OCI-LY1 (cell line): ENCODE measurements around the gene FGD4.
A peak's percentile ranks its signal among the peaks of the same experiment; 100 is the strongest.

ENCODE experiments used
- H2AFZ ChIP-seq: fragments of 200-600 bp; sonication (generic), shearing (Covaris generic); 2 replicates; pipeline ENCODE4 v1.6.0; 2014; ENCODE audit warnings: antibody characterized with exemption, mild to moderate bottlenecking, low read length
- H3F3A ChIP-seq: fragments of 200-600 bp; sonication (generic), shearing (Covaris generic); 2 replicates; pipeline ENCODE4 v1.6.0; 2014; ENCODE audit warnings: mild to moderate bottlenecking, antibody characterized with exemption, low read length, moderate library complexity; ENCODE audit not compliant: insufficient read depth
- H3K27ac ChIP-seq: fragments of 200-600 bp; sonication (generic); 2 replicates; pipeline ENCODE4 v1.5.1; 2014; ENCODE audit warnings: low read length, mixed run types, mild to moderate bottlenecking, low read depth; ENCODE audit not compliant: poor library complexity, severe bottlenecking
- H3K27me3 ChIP-seq: fragments of 200-600 bp; sonication (generic); 2 replicates; pipeline ENCODE4 v1.6.0; 2014; ENCODE audit warnings: antibody characterized with exemption, mild to moderate bottlenecking, low read length, moderate library complexity; ENCODE audit not compliant: insufficient read depth
- H3K36me3 ChIP-seq: fragments of 200-600 bp; sonication (generic); 2 replicates; pipeline ENCODE4 v1.6.1; 2014; ENCODE audit warnings: mild to moderate bottlenecking, antibody characterized with exemption, low read length, moderate library complexity, mixed read lengths; ENCODE audit not compliant: insufficient read depth
- H3K4me1 ChIP-seq: fragments of 200-600 bp; sonication (generic); 2 replicates; pipeline ENCODE4 v1.5.1; 2014; ENCODE audit warnings: mild to moderate bottlenecking, low read length, moderate library complexity; ENCODE audit not compliant: insufficient read depth, severe bottlenecking
- H3K4me2 ChIP-seq: fragments of 200-600 bp; sonication (generic), shearing (Covaris generic); 2 replicates; pipeline ENCODE4 v1.6.1; 2014; ENCODE audit warnings: low read length
- H3K4me3 ChIP-seq: fragments of 200-600 bp; sonication (generic); 2 replicates; pipeline ENCODE4 v1.5.1; 2014; ENCODE audit warnings: low read length, low read depth, mild to moderate bottlenecking, mixed read lengths; ENCODE audit not compliant: poor library complexity, severe bottlenecking
- H3K79me2 ChIP-seq: fragments of 200-600 bp; shearing (Covaris generic); 2 replicates; pipeline ENCODE4 v1.6.1; 2016; ENCODE audit warnings: mixed run types, low read length, mixed read lengths; ENCODE audit not compliant: insufficient read depth
- H3K9ac ChIP-seq: fragments of 200-600 bp; sonication (generic), shearing (Covaris generic); 2 replicates; pipeline ENCODE4 v1.6.1; 2014; ENCODE audit warnings: mild to moderate bottlenecking, low read length, mixed read lengths
- H3K9me2 ChIP-seq: fragments of 200-600 bp; sonication (generic), shearing (Covaris generic); 2 replicates; pipeline ENCODE4 v1.6.1; 2014; ENCODE audit warnings: low read depth, mild to moderate bottlenecking, low read length, mixed read lengths
- H3K9me3 ChIP-seq: fragments of 200-600 bp; shearing (Covaris generic); 2 replicates; pipeline ENCODE4 v1.6.1; 2014; ENCODE audit warnings: low read length, mixed read lengths
- H4K20me1 ChIP-seq: fragments of 200-600 bp; sonication (generic), shearing (Covaris generic); 2 replicates; pipeline ENCODE4 v1.6.0; 2016; ENCODE audit warnings: mild to moderate bottlenecking, low read length; ENCODE audit not compliant: insufficient read depth
- CTCF ChIP-seq: fragments of 200-600 bp; sonication (generic), shearing (Covaris generic); IDR thresholded peaks from 2 replicates; pipeline ENCODE4 v1.5.1; 2017; ENCODE audit warnings: mild to moderate bottlenecking, antibody characterized with exemption, low read length, moderate library complexity, mixed read lengths
- EZH2 ChIP-seq: fragments of 200-600 bp; sonication (generic), shearing (Covaris generic); IDR thresholded peaks from 2 replicates; pipeline ENCODE4 v1.8.0; 2017; ENCODE audit warnings: borderline replicate concordance, mixed run types, mild to moderate bottlenecking, antibody characterized with exemption, low read length, moderate library complexity, mixed read lengths

Gene FGD4

GRCh38 chr12:32671930-32672780 is 272.8 kb downstream of the FGD4 start:
- H3K4me2 ChIP-seq, result no peak overlapping the region
- H2AFZ ChIP-seq, result no peak overlapping the region
- no peaks in the 10 kb centered on the region for H3K79me2 ChIP-seq
- H3K36me3 ChIP-seq, result no peaks in the 10 kb centered on the region
- H3K4me3 ChIP-seq, result no peak overlapping the region
- no peaks in the 10 kb centered on the region for H4K20me1 ChIP-seq
- no peak overlapping the region for H3K27ac ChIP-seq
- H3K9me2 ChIP-seq, result no peaks in the 10 kb centered on the region
- no peaks in the 10 kb centered on the region for H3K27me3 ChIP-seq
- peak; percentile 71 for TF ChIP-seq CTCF
- no peak for TF ChIP-seq EZH2
- 0 out of 2 replicates have a peak, but pooled peaks cover 8% of the 10 kb centered on the region for H3K9me3 ChIP-seq
- no peak overlapping the region for H3K9ac ChIP-seq
- no peaks in the 10 kb centered on the region for H3F3A ChIP-seq
- H3K4me1 ChIP-seq, result peaks cover 15% of the 10 kb centered on the region

- H3K27me3 ChIP-seq, result no peaks in the 10 kb centered on the region
- no peaks in the 10 kb centered on the region for H3K9me3 ChIP-seq
- no peaks in the 10 kb centered on the region for H3K9me2 ChIP-seq
- 0 out of 2 replicates have a peak within 1 kb of the TSS, but pooled peaks have one; percentile 39 for H2AFZ ChIP-seq
- peak within 1 kb of the TSS; percentile 79 for H3K4me3 ChIP-seq
- H3F3A ChIP-seq, result no peaks in the 10 kb centered on the region
- H3K9ac ChIP-seq, result peak within 1 kb of the TSS; percentile 80
- H3K79me2 ChIP-seq, result peaks cover 43% of the 10 kb centered on the region
- no peak for TF ChIP-seq CTCF
- no peak for TF ChIP-seq EZH2
- peaks cover 4% of the 10 kb centered on the region; the same call in 1 of the 2 replicates for H3K36me3 ChIP-seq
- peak within 1 kb of the TSS; percentile 32 for H3K27ac ChIP-seq
- no peaks in the 10 kb centered on the region for H4K20me1 ChIP-seq
- peaks cover 38% of the 10 kb centered on the region for H3K4me1 ChIP-seq
- peak within 1 kb of the TSS; percentile 98 for H3K4me2 ChIP-seq
These were observed 279.9 kb downstream of the FGD4 start, which contains the start of gene DNM1L for GRCh38 chr12:32679091-32679919. DNM1L (plus strand) TSS chr12:32679301; CDS start chr12:32679364, 63 bp downstream.

DNA sequence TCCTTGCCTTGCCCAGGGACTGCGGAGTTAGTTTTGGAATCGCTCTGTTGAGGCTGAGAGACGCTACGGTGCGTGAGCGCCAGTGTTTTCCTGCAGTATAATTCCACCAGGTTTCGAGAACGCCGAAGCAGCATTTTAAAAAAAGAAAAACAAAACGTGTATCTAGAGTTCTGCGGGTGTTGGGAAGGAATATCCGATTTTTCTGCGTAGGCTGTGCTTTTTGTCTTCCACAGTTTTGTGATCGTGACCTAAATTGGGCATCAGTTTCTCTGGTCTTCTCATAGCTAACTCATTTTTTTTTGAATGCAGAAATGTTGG is 280.5 kb downstream of the FGD4 start:
- Histone ChIP-seq H3K36me3 (peaks cover 4% of the 10 kb centered on the region; the same call in 1 of the 2 replicates), H3K27me3 (no peaks in the 10 kb centered on the region), H2AFZ (no peak overlapping the region), H3K9me3 (no peaks in the 10 kb centered on the region), H3F3A (no peaks in the 10 kb centered on the region), H3K79me2 (peaks cover 49% of the 10 kb centered on the region), H3K9ac (peak overlapping the region; percentile 80), H3K9me2 (no peaks in the 10 kb centered on the region), H3K27ac (peak overlapping the region; percentile 15), H3K4me3 (peak overlapping the region; percentile 79), H3K4me2 (peak overlapping the region; percentile 98), H4K20me1 (no peaks in the 10 kb centered on the region), H3K4me1 (peaks cover 33% of the 10 kb centered on the region)
- TF ChIP-seq CTCF (no peak), EZH2 (no peak)
